ENCODE results near the gene PPIF.
A peak's percentile ranks its signal among the peaks of the same experiment; 100 is the strongest.

PPIF gene

GRCh38 chr10:79387466-79387973, 40.3 kb downstream of the PPIF start:
- DNase-seq (ENCODE audit: low spot score), result no peak

DNA sequence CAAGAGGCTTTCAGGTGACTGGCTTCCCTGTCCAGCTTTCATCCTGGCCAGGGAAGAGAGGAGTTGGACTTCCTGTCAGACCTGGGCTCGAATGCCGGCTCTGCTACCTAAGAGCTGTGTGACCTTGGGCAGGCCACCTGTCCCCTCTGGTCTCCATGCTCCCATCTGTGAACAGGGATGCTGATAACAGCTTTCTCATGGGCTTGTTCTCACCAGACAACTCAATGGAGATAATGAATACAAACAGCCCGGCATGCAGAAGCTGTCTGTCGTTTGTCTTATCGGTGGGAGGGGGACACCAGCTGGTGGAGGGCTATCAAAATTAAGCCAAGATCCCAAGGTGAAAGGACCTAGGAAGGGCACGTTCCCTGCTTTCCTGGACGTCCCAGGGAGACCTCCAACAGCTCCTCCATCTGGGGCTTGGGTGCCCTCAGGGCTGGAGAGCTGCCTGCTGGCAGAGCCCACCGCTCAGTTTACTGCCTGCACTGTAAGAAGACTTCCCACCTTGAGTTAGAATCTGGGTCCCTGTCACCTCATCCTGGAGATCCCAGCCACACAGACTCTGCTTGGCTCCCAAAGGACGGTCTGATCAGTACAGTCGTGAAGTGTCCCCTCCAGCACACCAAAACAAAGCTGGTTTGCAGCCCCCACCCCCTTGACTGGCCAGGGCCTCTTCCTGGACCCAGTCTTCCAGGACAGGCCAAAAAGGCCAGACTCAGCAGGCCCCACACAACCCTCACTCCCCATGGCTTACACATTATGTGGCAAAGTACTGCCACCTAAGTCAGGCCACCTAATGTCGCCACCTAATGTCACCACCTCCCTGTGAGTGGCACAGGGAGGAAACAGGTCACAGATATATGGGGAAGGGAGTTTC, 40.9 kb downstream of the PPIF start:
- no peak for DNase-seq (ENCODE audit: low spot score)

GRCh38 chr10:79390057-79390456, 42.8 kb downstream of the PPIF start:
- no peak for DNase-seq (ENCODE audit: low spot score)

DNA sequence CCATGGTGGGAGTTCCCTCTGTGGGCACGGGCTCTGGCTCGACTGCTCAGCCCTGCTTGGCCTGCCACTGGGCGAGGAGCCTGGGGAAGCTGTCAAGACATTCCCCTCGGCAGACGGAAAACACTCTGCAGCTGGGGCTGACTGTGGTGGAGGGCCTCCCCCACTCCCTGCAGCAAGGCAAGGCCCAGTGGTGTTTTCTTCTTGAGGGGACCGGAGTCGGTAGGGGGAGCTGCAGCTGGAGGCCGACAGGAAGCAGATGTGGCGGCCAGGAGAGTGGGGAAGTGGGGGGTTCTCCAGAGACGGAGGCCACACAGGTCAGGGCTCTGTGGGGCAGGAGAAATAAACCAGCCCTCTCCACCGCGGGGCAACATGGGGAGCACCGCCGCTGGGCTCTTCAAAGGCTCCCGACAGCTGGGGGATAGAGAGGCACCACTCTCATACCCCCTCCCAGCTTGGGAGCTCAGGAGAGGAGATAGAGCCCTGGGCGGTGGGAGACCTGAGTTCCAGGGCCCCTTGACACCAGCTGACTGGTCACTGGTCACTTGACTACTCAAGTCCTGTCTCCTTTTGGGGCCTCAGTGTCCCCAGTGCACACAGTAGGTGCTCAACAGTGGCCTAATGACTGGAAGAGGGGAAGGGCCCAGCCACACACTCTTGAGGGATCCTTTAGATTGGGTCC, 43.4 kb downstream of the PPIF start:
- DNase-seq (ENCODE audit: low spot score), result no peak

DNA sequence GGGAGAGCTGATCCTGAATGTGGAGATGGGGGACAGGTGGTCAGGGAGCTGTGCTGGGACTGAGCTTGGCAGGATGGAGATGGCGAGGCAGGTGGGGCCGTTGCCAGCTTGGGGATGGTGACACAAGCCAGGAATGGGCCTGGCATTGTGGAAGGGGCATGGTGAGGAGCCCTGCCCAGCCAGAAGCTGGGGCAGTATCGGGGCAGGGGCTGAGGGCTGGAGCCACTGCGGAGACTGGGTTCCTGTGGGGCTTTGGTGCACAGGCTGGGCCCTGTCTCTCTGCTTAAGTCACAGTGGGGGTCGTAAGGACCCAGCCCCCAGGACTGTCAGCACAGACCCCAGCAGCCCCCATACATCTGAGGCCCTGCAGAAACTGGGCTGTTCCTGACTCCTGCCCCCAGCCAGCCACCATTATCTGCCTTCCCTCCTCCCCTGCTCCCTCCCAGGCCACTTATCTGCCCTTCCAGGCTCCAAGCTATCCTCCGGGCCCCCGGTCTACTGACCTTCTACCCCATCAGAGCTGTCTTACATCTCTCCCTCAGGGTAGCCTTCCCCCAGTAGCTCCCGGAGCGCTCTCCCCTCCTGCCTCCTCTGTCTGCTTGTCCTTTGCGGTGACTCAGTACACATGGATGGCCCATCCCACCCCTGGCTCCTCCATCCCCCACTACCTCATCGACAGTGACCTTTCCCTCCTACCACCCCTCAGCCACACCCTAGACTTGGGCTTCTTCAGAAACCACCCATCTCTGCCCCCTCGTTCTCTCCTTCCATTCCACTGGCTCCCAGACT, 44.2 kb downstream of the PPIF start:
- DNase-seq (ENCODE audit: low spot score), result no peak

DNA sequence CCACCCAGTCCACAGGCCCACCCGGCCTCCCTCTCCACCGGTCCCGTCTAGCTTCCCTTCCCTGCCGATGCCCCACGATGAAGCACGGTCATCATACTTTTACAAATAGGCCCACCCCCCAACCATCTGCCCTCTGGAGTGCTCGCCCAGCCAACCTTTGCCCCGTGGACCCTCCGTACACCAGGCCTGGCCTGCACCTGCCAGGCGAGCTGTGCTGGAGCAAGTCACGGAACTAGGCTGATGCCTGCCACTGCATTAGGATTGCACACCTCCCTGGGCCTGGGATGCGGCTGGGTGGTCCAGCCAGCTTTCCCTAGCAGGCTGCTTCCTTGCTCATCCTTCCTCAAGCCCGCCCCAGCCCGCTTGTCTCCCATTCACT, 44.7 kb downstream of the PPIF start:
- no peak for DNase-seq (ENCODE audit: low spot score)

DNA sequence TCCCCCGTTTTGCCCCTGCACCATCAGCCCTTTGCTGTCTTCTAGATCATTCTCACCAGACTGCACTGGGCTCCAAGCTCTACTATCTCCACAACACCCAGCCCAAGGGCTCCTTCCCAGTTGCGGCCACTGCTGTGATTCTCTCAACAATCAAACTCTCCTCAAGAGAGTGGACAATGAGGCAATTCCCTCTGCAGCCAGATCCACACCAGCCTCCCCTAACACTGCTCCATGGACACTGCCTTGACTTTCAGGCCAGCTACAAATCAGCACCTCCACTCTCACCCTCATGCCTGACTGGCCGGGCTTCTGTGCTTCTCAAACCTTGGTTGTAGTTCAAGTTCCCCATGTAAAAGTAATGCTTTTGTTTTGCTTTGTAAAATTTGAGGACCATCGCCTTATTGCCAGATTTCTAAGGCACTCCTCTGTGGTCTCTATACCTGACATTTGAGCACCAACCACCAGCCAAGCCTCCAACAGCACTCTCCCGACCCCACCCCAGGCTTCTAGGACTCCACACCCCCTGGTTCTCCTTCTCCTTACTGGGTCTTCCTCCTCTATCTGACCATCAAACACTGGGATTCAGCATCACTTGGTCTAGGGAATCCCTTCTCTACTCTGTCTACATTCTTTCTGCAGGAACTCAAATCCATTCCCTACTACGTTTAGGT, 45.4 kb downstream of the PPIF start:
- DNase-seq (ENCODE audit: low spot score), result no peak

DNA sequence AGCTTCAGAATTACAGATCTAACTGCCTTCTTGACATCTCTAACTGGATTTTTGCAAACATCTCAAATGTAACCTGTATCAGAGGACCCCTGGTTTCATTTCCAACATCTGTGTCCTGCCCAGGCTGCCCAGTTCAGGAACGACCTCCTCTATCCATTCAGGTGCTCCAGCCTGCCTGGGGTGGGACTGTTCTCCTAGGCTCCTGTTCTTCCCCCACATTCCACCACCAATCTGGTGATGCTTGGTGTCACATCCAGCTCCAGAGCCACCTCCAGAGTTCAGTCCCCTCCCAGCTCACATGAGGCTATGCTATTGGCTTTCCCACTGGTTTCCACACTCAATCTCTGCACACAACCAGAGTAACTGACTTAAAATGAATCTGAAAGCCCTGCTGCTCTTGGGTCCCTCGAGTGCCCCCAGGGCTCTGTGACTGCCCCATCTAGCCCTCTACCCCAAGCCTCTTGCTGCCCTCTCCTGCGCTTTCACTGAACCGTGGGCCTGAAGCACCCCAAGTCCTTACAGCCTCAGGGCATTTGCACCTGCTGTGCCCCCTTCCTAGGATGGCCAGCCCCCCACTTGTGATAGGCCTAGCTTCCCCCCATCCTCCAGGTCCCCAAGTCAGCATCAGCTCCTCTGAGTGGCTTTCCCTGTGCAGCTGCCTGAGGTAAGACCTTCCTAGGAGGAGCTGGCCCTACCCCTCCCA, 46.1 kb downstream of the PPIF start:
- DNase-seq (ENCODE audit: low spot score), result no peak

GRCh38 chr10:79393924-79394610, 46.8 kb downstream of the PPIF start:
- no peak for DNase-seq (ENCODE audit: low spot score)

GRCh38 chr10:79394664-79395063, 47.4 kb downstream of the PPIF start:
- DNase-seq (ENCODE audit: low spot score), result no peak

DNA sequence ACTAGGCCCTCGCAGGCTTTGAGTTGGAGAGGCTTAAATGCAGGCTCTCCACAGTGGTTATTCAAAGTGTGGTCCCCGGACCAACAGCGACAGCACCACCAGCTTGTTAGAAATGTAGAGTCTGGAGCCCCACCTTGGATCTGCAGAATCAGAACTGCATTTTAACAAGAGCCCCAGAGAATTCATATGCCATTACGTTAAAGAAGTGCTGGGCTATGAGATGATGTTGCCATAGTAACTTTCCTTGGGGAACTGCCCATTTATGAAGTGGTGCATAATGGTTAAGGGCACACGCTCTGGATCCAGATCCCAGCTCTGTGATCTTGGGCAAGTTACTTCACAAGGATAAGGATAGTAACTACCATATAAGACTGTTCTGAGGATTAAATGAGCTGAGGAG, 49.3 kb downstream of the PPIF start:
- no peak for DNase-seq (ENCODE audit: low spot score)

DNA sequence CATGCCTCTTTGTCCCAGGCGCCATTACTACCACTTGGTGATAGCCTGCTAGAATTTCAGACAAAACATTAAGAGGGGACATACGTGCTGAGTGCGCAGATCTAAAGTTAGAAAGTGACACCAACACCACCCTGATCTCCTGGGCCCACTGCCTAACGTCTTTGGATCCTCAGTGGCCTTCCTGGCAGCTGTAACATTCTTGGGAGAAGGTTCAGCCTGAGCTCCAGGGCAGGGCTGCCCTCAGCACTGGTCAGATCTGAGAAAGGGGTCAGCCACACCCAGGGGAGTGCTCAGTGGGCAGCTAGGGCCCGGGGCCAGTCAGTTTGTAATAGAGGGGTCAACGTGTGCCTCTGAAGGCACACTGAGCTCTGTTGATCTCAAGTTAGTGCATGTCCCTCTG, 49.8 kb downstream of the PPIF start:
- DNase-seq (ENCODE audit: low spot score), result no peak

DNA sequence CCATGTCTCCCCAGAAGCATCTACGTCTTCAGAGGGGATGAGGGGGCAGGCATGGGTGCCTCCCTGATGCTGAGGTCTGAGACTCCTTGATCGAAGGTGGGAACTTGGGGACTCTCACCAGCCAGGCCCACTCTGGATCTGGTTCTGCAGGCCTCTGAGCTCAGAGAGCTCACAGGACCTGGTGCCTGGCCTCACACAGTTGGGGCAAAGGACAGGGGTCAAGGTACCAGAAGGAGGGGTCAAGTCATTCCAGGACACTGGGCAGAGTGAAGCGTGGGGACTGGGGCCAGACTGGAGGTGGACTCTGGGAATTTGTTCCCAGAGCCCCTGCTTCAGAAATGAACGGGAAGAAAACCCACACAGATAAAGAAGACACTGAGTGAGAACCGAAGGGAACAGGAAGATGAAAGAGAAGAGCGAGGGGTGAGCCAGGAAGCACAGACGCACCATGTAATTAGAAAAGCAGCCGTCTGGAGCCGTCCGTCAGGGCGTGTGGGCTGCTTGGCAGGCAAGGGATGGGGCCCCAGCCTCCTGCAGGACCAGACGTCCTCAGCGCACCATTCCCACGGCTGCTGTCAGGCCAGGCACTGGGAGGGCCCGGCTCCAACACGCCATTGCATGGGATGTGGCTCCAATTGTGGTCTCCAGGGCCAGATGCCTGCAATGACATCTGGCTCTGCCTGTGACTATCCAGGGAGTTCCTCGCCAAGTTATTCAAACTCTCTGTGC, 50.5 kb downstream of the PPIF start:
- DNase-seq (ENCODE audit: low spot score), result peak; percentile 78

DNA sequence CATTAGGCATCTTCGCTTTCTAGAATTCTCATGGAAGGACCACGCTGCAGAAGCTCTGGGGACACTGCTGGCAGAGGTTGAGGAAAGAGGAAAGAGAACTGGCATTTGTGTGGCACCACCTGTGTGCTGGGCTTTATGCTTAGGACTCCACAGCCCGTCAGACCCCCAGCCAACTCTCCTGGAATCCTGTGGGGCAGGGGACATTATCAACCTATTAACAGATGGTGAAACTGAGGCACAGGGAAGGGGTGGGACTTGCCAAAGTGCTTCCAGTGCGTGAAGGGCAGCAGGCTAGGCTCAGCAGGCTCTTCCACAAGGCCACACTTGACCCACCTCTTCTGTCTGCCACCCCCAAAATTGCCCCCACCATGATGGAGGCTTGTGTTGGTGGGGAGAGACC, 51.4 kb downstream of the PPIF start:
- DNase-seq (ENCODE audit: low spot score), result no peak

GRCh38 chr10:79399223-79399831, 52.1 kb downstream of the PPIF start:
- DNase-seq (ENCODE audit: low spot score), result peak; percentile 97

DNA sequence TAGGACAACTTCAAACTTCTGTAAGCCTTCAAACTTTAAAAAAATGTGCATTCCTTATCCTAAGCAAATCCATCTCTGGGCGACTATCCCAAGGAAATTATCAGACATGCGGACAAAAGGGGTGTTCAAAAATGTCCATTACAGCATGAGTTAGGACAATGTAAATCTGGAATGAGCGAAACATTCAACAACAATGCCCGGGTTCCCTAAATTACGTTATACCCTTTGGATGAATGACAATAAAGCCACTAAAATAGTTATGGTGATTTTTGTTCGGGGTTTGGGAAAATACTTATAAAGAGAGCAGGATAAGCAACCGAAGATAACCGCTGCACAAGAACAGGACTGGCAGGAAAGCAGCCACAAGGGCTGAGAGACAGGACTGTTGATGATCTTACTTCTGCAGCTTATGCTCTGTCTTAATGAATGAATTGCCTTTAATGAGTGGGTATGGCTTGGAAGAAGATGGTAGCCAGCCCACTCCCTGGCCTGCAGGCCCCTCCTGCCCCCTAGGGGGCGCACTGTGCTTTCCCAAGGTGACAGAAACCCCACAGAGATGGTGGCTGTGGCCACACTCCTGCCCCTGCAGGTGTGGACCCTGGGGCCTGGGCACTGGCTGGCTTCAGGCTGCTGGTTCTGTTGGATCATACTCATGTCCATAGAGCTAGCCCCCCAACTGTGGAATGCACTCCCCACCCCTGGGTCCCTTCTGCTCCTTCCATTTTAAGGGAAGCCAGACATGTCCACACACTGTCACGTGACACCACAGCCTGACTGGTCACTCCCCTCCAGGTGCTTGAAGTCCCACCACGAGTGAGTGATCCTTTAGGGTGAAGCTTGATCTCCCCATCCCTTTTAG, 53.1 kb downstream of the PPIF start:
- DNase-seq (ENCODE audit: low spot score), result peak; percentile 57

DNA sequence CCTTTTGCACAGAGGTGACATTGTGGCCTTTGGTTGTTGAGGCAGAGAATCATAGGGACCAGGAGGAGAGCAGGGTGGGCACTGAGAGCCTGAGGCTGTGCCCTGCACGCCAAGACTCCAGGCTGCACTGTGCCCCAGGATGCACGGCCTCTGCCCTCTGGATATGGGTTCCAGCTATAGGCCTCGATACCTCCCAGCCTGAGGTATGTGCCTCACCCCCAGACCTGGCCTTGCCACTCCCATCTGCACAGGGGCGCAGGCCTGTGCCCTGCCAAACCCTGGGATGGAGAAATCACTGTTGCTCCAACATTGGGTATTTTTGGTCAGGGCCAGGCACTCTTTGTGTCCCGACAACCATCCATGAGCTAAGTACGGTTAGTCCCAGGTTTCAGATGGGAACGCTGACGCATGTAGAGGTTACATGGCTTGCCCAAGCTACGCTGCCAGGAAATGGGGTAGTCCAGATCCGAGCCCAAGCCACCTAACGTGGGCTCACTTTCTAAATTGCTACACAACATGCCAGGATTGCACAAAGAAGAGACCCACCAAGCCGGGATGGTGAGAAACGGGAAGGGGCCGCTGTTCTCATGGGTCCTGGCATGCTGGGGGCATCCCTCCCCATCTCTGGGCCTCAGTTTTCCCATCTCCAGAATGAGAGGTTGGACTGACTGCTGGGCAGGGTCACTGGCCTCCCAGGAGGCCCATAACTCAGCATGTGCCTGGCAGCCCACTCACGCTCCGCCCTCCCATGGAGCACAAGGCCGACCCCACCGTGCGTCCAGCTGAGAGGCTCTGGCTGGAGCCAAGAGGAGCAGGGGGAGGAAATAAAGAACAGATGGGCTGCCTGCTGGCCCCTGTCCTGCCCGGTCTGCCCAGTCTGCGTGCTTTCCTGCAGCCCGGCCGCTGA, 54.0 kb downstream of the PPIF start:
- DNase-seq (ENCODE audit: low spot score), result peak; percentile 86

- no peak for DNase-seq (ENCODE audit: low spot score)
Observed at GRCh38 chr10:79402625-79402946, 55.3 kb downstream of the PPIF start.
